Activated CD4-positive, alpha-beta T cell treated with anti-CD3 and anti-CD28 coated beads for 36 hours (primary cell): Measurements from ENCODE around the gene PRICKLE3. TPM values are rescaled to one million over a fixed set of nuclear protein-coding genes. Genes with fewer than 3 reads are reported as not detected.
A peak's percentile ranks its signal among the peaks of the same experiment; 100 is the strongest.
"Not testable (repeated sequence)": the region's sequence is repeated elsewhere in the genome, so short reads cannot be mapped to it uniquely, and the experiment has no call there.

Experiments used
- ATAC-seq: fragments of 200-7000 bp; cut with Tn5 transposase; one replicate; pipeline ENCODE4 v1.10.0; 2021; ENCODE audit warnings: mild to moderate bottlenecking, moderate library complexity
- CTCF ChIA-PET: fragments of 350-600 bp; sonication (Branson Sonifier 250); formaldehyde crosslinking; loops from one replicate; lab custom pipeline; 2021; ENCODE audit warnings: antibody characterized with exemption; lab: Charles Lee
- POLR2A ChIA-PET: fragments of 350-600 bp; sonication (Branson Sonifier 250); formaldehyde crosslinking; loops from one replicate; lab custom pipeline; 2021; ENCODE audit warnings: antibody characterized with exemption, inconsistent platforms; lab: Charles Lee
- DNase-seq: peaks from one replicate; pipeline ENCODE4 v3.0.0-alpha.2; 2020
- H3K27ac Mint-ChIP-seq: one replicate; pipeline ENCODE4 v1.8.0; 2021; ENCODE audit warnings: mixed read lengths
- H3K27me3 Mint-ChIP-seq: one replicate; pipeline ENCODE4 v1.8.0; 2021; ENCODE audit warnings: mixed read lengths
- H3K36me3 Mint-ChIP-seq: one replicate; pipeline ENCODE4 v1.8.0; 2021; ENCODE audit warnings: low read depth, mixed read lengths
- H3K4me1 Mint-ChIP-seq: one replicate; pipeline ENCODE4 v1.8.0; 2021; ENCODE audit warnings: mixed read lengths
- H3K4me3 Mint-ChIP-seq: one replicate; pipeline ENCODE4 v1.8.0; 2021; ENCODE audit warnings: mild to moderate bottlenecking, moderate library complexity, mixed read lengths
- H3K9me3 Mint-ChIP-seq: one replicate; pipeline ENCODE4 v1.8.0; 2021; ENCODE audit warnings: low read depth, mixed read lengths
- intact Hi-C, 2 experiments: fragments of 100-400 bp; cut with DNase I in 1 of 2; cut with micrococcal nuclease in 1 of 2; formaldehyde crosslinking; loops; one replicate each; pipeline versions ENCODE4 v1.14.2 to v1.15.1; 2022 to 2024; cut with DNase I, micrococcal nuclease
- total RNA-seq, 2 experiments: library from RNA; stranded (reverse); gene quantifications; one replicate each; pipeline ENCODE4 v1.2.3, GENCODE V29; 2021

Gene PRICKLE3
- total RNA-seq, 2 experiments from 2014 or later: 22.3 to 23.0 TPM

- Mint-ChIP-seq H3K36me3 (peaks cover 47% of the 10 kb centered on the region), H3K27me3 (no peaks in the 10 kb centered on the region), H3K4me1 (peaks cover 10% of the 10 kb centered on the region), H3K9me3 (no peaks in the 10 kb centered on the region), H3K4me3 (no peak overlapping the region), H3K27ac (no peak overlapping the region)
- intact Hi-C loops: loop anchor here in 1 of 2 experiments (10.0 kb wide), 1 partner anchor 604 kb away; the partner anchor contains the start of gene RBM3
- DNase-seq (no peak), ATAC-seq (no peak)
- POLR2A ChIA-PET: no interaction called here
- CTCF ChIA-PET: no interaction called here
These were observed 7.6 kb downstream of the PRICKLE3 start for GRCh38 chrX:49178537-49178936.

- peaks cover 15% of the 10 kb centered on the region for H3K4me1 Mint-ChIP-seq
- intact Hi-C loops: loop anchor here in 1 of 2 experiments (10.0 kb wide), 1 partner anchor 603 kb away; the partner anchor contains the start of gene RBM3
- ChIA-PET POLR2A (no interaction called here), CTCF (no interaction called here)
- no peaks in the 10 kb centered on the region for H3K9me3 Mint-ChIP-seq
- no peak overlapping the region for H3K4me3 Mint-ChIP-seq
- no peaks in the 10 kb centered on the region for H3K27me3 Mint-ChIP-seq
- H3K27ac Mint-ChIP-seq: no peak overlapping the region
- H3K36me3 Mint-ChIP-seq: peaks cover 53% of the 10 kb centered on the region
- DNase-seq: no peak
- no peak for ATAC-seq
These were observed 8.2 kb downstream of the PRICKLE3 start for GRCh38 chrX:49177873-49178480.

- ATAC-seq: peak; percentile 47
- ChIA-PET CTCF (interaction anchor here (0.7 kb wide), 1 partner anchor 16 kb away, joined by 3 read pairs; no protein-coding TSS in a partner anchor), POLR2A (no interaction called here)
- Mint-ChIP-seq H3K27ac (no peak overlapping the region), H3K4me3 (no peak overlapping the region), H3K9me3 (no peaks in the 10 kb centered on the region), H3K27me3 (no peaks in the 10 kb centered on the region), H3K4me1 (peaks cover 18% of the 10 kb centered on the region), H3K36me3 (peaks cover 57% of the 10 kb centered on the region)
- no peak for DNase-seq
- intact Hi-C loops: loop anchor here in 1 of 2 experiments (10.0 kb wide), 1 partner anchor 603 kb away; the partner anchor contains the start of gene RBM3
These were observed 8.8 kb downstream of the PRICKLE3 start for GRCh38 chrX:49177338-49177833.

GRCh38 chrX:49176421-49177326 lies 9.5 kb downstream of the PRICKLE3 start:
- POLR2A ChIA-PET: no interaction called here
- CTCF ChIA-PET: interaction anchor here (0.7 kb wide), 1 partner anchor 16 kb away, joined by 3 read pairs; no protein-coding TSS in a partner anchor
- Mint-ChIP-seq H3K36me3 (peaks cover 52% of the 10 kb centered on the region), H3K4me3 (no peak overlapping the region), H3K9me3 (no peaks in the 10 kb centered on the region), H3K4me1 (peaks cover 18% of the 10 kb centered on the region), H3K27ac (no peak overlapping the region), H3K27me3 (no peaks in the 10 kb centered on the region)
- intact Hi-C loops: loop anchor here in 1 of 2 experiments (10.0 kb wide), 1 partner anchor 602 kb away; the partner anchor contains the start of gene RBM3
- DNase-seq (no peak), ATAC-seq (no peak)

- ChIA-PET CTCF (interaction anchor here (1.0 kb wide), 1 partner anchor 17 kb away, joined by 3 read pairs; no protein-coding TSS in a partner anchor), POLR2A (no interaction called here)
- DNase-seq: no peak
- Mint-ChIP-seq H3K27me3 (no peaks in the 10 kb centered on the region), H3K4me1 (peaks cover 18% of the 10 kb centered on the region), H3K9me3 (no peaks in the 10 kb centered on the region), H3K27ac (no peak overlapping the region), H3K4me3 (no peak overlapping the region), H3K36me3 (peaks cover 50% of the 10 kb centered on the region)
- intact Hi-C loops: loop anchor here in 1 of 2 experiments (10.0 kb wide), 1 partner anchor 601 kb away; the partner anchor contains the start of gene RBM3
- no peak for ATAC-seq
These were observed 10.5 kb downstream of the PRICKLE3 start for GRCh38 chrX:49175435-49176274.

GRCh38 chrX:49174723-49175122 lies 11.4 kb downstream of the PRICKLE3 start:
- no peak for DNase-seq
- no peaks in the 10 kb centered on the region for H3K9me3 Mint-ChIP-seq
- H3K36me3 Mint-ChIP-seq: peaks cover 45% of the 10 kb centered on the region
- intact Hi-C loops: loop anchor here in 1 of 2 experiments (5.0 to 10.0 kb wide), 2 partner anchors 257 to 600 kb away; partner anchors contain the start of genes PIM2 and RBM3
- peak overlapping the region; percentile 14 for H3K27ac Mint-ChIP-seq
- H3K4me3 Mint-ChIP-seq: peak overlapping the region; percentile 37
- CTCF ChIA-PET: interaction anchor here (1.0 kb wide), 1 partner anchor 16 kb away, joined by 3 read pairs; no protein-coding TSS in a partner anchor
- H3K27me3 Mint-ChIP-seq: no peaks in the 10 kb centered on the region
- POLR2A ChIA-PET: no interaction called here
- H3K4me1 Mint-ChIP-seq: peaks cover 18% of the 10 kb centered on the region
- no peak for ATAC-seq

GRCh38 chrX:49173544-49173943 lies 12.6 kb downstream of the PRICKLE3 start:
- CTCF ChIA-PET: interaction anchor here (0.8 kb wide), 1 partner anchor 11 kb away, joined by 3 read pairs; no protein-coding TSS in a partner anchor
- Mint-ChIP-seq H3K4me3 (peak overlapping the region; percentile 88), H3K36me3 (peaks cover 38% of the 10 kb centered on the region), H3K4me1 (peaks cover 23% of the 10 kb centered on the region)
- H3K27me3 Mint-ChIP-seq, ATAC-seq, DNase-seq, H3K27ac Mint-ChIP-seq, POLR2A ChIA-PET, H3K9me3 Mint-ChIP-seq: not testable (repeated sequence)
- intact Hi-C loops: loop anchor here in 1 of 2 experiments (5.0 to 10.0 kb wide), 2 partner anchors 256 to 599 kb away; partner anchors contain the start of genes PIM2 and RBM3

GRCh38 chrX:49172280-49172780 lies 13.8 kb downstream of the PRICKLE3 start:
- Mint-ChIP-seq H3K27ac (peak overlapping the region; percentile 93), H3K27me3 (no peaks in the 10 kb centered on the region), H3K4me1 (peaks cover 31% of the 10 kb centered on the region), H3K9me3 (no peaks in the 10 kb centered on the region), H3K4me3 (peak overlapping the region; percentile 88), H3K36me3 (peaks cover 34% of the 10 kb centered on the region)
- ATAC-seq (peak; percentile 78), DNase-seq (peak; percentile 85)
- ChIA-PET CTCF (interaction anchor here (0.7 to 0.8 kb wide), 3 partner anchors 12 to 495 kb away, joined by 3 to 5 read pairs (median 3); no protein-coding TSS in a partner anchor), POLR2A (interaction anchor here (1.0 kb wide), 2 partner anchors 12 to 18 kb away, joined by 3 to 4 read pairs; no protein-coding TSS in a partner anchor)
- intact Hi-C loops: loop anchor here in 1 of 2 experiments (1.0 to 10.0 kb wide), 4 partner anchors 12 to 598 kb away; partner anchors contain the start of genes PIM2, PPP1R3F and RBM3

GRCh38 chrX:49171752-49172279 lies 14.4 kb downstream of the PRICKLE3 start, which contains the start of gene PLP2:
Gene PLP2 (plus strand): TSS chrX:49171898. CDS start chrX:49172001, 103 bp downstream.
- ATAC-seq (peak; percentile 65), DNase-seq (peak; percentile 88)
- CTCF ChIA-PET: interaction anchor here (0.7 to 0.9 kb wide), 4 partner anchors 12 to 495 kb away, joined by 3 to 5 read pairs (median 4); no protein-coding TSS in a partner anchor
- H3K4me3 Mint-ChIP-seq: peak within 1 kb of the TSS; percentile 88
- H3K36me3 Mint-ChIP-seq: peaks cover 33% of the 10 kb centered on the region
- intact Hi-C loops: loop anchor here in 1 of 2 experiments (1.0 to 10.0 kb wide), 5 partner anchors 12 to 597 kb away; partner anchors contain the start of genes PIM2, PPP1R3F and RBM3
- H3K9me3 Mint-ChIP-seq: no peaks in the 10 kb centered on the region
- no peaks in the 10 kb centered on the region for H3K27me3 Mint-ChIP-seq
- POLR2A ChIA-PET: interaction anchor here (0.6 to 1.0 kb wide), 4 partner anchors 13 to 19 kb away, joined by 3 to 6 read pairs (median 4); no protein-coding TSS in a partner anchor
- peak within 1 kb of the TSS; percentile 93 for H3K27ac Mint-ChIP-seq
- H3K4me1 Mint-ChIP-seq: peaks cover 31% of the 10 kb centered on the region
